Activated CD8-positive, alpha-beta memory T cell treated with anti-CD3 and anti-CD28 coated beads, Interleukin-2, amount 50 U/mL, for 1 hour (primary cell): ENCODE data around the gene ZP3.
"Not testable (repeated sequence)": the region's sequence is repeated elsewhere in the genome, so short reads cannot be mapped to it uniquely, and the experiment has no call there.

Source experiments
- DNase-seq: peaks from one replicate; pipeline ENCODE4 v3.0.0-alpha.2; 2020; ENCODE audit errors: extremely low read depth

ZP3 gene

DNA sequence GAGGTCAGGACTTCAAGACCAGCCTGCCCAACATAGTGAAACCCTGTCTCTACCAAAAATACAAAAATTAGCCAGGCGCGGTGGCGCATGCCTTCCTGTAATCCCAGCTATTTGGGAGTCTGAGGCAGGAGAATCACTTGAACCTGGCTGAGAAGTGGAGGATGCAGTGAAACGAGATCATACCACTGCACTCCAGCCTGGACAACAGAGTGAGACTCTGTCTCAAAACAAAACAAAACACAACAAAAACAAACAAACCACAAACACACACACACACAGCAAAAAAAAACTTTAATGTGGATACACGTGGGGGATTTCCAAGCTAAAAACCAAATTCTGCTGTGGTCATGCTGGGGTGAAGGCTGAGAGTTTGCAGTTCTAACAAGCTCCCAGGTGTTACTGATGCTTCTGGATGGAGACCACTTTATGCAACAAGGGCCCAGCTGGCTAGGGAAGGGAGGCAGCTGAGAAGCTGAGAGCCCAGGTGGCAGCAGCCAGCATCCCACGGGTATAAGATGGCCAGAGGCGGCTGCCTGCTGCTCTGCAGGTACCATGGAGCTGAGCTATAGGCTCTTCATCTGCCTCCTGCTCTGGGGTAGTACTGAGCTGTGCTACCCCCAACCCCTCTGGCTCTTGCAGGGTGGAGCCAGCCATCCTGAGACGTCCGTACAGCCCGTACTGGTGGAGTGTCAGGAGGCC lies at the start of gene ZP3:
ZP3 (plus strand) TSS at position 538 of the 699 bp plus-strand sequence; CDS start at position 553, 15 bp downstream.
- DNase-seq: no peak

DNA sequence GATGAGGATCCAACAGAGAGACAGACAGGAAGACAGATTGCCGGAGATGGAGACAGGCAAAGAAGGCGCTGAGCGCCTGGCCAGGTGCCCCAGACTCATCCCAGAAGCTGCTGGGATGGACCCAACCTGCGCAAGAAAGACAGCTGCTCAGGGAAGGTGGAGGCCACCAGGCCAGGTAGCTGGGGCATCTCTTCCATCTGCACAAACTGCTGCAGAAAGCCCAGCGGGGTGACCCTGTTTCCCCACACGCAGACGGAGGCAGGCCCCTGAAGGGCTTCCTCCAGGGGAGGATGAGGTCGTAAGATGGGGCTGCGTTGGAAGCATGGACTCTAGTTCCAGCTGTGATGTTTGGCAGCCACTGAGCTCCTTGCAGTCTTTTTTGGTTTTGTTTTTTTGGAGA lies 49.5 kb upstream of the ZP3 start:
- DNase-seq: no peak

DNA sequence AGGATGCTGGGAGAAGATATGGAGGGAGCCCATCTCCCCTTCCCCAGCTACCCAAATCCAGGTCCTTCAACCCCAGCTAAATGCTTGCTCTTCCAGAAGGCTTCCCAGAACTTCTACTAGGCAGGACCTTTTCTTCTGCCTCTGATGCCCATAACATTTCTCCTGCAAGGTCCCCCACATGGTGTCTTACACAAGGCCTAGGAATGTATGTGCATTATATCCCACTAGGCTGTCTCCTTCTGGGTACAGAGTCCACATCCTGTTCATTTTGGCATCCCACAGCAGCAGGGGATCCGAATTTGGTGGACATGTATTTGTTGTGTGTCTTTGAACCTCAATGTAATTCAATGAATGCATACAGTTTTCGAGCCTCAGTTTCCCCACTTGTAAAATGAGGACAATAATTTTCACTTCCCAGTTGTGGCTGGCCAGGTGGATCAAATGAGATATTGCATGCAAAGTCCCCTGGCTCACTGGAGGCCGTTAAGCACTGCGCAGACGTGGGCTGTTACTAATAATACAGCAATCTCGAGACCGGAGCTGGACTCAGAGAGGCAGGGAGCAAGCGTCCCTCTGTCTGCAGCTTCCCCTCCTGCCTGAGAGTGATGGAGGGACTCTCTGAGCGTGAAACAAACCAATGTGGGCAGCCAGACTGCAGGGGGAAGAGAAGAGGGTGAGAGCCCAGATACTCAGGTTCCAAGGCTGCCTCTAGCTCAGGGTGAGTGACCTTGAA lies 47.4 kb upstream of the ZP3 start:
- no peak for DNase-seq

DNA sequence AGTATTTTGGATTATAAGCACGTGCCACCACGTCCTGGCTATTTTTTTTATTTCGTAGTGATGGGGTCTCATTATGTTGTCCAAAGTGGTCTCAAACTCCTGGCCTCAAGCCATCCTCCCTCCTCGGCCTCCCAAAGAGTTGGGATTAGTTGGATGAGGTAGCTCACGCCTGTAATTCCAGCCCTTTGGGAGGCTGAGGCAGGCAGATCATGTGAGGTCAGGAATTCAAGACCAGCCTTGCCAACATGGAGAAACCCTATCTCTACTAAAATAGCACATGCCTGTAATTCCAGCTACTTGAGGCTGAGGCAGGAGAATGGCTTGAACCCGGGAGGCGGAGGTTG lies 44.2 kb upstream of the ZP3 start:
- no peak for DNase-seq

DNA sequence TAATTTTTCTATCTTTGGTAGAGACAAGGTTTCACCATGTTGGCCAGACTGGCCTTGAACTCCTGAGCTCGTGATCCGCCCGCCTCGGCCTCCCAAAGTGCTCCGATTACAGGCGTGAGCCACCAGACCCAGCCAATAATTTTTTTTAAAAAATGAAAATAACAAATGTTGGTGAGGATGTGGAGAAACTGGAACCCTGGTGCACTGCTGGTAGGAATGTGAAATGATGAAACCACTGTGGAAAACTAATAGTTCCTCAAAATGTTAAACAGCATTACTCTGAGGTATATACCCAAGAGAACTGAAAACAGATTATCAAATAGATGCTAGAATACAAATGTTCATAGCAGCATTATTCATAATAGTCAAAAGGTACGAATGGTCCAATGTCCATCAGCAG lies 42.9 kb upstream of the ZP3 start:
- DNase-seq: no peak

DNA sequence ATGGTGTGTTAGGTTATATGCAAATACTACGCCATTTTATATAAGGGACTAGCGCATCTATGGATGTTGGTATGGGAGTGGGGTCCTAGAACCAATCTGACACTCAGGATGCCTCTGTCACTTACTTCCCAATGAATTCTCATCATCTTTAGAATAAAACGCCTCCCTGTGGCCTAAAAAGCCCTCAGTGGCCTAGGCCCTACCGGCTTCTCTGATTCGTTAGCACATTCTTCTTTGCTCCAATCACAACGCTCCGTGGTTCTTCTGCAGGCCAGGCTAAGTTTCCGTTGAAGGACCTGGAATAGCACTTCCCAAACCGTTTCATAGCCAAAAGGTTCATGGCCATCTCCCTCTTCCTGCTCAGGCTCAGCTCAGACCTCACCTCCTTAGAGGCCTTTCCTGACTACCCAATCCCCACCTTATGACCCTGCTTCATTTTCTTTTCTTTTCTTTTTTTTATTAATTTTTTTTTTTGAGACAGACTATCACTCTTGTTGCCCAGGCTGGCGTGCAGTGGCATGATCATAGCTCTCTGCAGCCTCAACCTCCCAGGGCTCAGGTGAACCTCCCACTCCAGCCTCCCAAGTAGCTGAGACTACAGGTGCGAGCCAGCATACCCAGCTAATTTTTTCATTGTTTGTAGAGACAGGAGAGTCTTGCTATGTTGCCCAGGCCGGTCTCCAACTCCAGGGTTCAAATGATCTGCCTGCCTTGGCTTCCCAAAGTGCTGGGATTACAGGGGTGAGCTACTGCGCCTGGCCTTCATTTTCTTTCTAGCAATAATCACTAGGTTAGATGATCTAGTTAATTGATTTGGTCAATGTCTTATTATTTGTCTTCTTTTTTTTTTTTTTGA lies 41.4 kb upstream of the ZP3 start:
- no peak for DNase-seq

DNA sequence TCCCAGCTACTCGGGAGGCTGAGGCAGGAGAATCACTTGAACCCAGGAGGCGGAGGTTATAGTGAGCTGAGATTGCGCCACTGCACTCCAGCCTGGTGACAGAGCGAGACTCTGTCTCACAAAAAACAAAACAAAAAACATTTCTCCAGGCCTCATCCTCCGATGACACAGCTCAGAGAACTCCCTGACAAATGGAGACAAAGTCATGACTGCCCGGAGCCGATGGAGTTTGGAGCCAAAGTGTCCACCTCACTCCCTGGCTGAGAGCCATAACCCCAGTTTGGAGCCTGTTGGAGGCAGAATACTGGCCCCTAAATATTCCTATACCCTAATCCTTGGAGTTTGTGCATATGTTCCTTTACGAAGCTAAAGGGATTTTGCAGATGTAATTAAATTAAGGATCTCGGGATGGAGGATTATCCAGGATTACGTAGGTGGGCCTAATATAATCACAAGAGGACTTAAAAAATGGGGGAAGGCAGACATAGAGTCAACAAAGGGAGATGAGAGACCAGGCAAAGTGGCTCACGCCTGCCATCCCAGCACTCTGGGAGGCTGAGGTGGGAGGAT lies 38.0 kb upstream of the ZP3 start:
- no peak for DNase-seq

DNA sequence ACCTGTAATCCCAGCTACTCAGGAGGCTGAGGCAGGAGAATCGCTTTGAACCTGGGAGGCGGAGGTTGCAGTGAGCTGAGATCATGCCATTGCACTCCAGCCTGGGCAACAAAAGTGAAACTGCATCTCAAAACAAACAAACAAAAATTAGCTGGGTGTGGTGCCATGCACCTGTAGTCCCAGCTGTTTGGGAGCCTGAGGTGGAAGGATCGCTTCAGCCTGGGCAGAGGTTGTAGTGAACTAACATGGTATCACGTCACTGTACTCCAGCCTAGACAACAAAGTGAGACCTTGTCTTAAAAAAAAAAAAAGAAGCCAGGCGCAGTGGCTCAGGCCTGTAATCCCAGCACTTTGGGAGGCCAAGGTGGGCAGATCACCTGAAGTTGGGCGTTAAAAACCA lies 37.0 kb upstream of the ZP3 start:
- DNase-seq: not testable (repeated sequence)

DNA sequence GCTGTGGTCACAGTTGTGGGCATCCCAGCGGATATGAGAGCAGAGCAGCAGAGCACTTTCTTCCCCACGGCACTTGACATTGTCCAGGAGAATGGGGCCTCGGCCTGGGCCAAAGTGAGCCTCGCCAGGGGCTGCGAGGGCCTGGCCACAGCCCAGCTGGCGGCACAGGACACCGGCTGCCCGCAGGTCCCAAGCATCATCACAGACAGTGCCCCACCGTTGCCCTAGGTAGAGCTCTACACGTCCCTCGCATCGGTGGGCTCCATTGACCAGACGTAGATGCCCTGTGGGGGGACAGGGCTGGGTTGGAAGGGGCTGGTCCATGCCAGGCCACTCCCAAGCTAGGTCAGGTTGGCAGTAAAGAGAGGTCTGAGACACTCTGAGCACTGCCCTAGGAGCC lies 34.7 kb upstream of the ZP3 start:
- no peak for DNase-seq

DNA sequence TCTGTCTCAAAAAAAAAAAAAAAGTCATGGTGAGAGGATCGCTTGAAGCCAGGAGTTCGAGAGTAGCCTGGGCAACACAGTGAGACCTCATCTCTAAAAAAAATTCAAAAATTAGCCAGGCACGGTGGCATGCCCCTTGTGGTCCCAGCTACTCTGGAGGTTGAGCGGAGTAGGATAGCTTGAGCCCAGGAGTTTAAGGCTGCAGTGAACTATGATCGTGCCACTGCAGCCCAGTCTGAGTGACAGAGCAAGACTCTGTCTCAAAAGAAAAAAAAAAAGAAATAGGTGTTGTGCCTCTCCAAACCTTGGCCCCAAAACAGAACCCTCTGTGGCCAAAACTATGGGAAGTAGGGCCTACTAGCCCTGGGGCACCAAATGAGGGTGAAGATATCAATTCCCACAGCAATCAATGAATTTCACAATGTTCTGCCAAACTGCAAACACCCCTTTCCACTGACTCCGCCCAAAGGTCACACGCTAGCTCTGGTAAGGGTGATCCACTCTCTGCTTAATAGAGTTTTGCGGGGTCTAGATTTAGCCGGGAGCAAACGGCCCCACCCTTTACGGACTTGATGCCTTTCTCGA lies 32.1 kb upstream of the ZP3 start:
- no peak for DNase-seq

DNA sequence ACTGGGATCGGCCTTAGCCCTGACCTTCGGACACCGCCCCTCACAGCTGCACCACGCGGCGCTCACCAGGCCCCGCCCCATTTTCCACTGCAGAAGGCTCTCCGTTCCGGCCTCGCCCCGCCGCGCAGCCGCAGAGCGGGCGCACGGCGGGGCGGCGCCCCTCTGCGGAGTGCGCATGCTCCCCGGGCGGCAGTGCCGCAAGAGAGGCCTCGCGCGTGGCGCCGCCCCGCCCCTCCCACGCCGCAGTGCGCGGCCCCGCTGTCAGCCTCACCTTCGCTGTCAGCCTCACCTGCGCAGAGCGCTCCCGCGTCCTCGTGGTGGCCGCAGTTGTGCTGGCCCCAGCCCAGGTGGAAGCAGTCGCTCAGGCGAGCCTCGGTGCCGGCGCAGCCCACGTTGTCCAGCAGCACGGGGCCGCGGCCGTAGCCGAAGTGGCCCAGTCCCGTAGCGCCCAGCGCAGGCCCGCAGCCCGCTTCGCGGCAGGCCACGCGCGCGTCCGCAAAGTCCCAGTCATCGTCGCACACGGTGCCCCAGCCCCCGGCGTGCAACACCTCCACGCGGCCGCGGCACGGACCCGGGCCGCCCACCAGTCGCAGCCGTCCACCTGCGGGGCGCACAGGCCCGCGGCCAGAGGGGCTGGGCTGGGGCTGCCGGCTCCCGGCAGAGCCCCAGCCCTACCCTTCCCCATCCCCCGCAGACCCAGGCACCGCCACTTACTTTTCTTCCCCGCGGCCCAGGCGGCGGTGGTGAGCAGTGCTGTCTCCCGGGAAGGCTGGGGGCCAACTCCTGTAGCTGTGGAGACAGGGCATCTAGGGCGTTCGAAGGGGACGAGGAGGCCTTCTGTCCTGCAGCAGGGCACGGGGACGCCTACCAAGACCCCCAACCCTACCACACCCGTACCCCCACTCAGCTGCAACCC lies 31.4 kb upstream of the ZP3 start:
- peak; percentile 59 for DNase-seq

DNA sequence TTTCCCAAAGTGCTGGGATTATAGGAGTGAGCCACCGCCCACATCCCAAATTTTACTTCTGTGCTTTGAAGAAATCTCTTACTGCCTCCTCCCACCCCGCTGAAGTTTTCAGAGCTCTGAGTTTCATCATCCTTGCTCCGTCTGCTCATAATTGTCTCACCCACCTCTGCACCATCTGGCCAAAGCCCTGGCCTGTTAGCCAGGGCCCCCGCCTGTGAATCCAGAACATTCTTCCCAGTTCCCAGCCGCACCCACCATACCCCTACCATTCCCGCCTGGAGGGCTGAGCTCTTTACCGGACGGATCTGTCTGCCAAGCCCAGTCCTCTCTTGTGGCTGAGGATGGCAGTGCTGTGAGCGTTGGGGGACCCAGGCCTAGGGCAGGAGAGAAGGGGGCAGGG lies 29.8 kb upstream of the ZP3 start:
- no peak for DNase-seq

DNA sequence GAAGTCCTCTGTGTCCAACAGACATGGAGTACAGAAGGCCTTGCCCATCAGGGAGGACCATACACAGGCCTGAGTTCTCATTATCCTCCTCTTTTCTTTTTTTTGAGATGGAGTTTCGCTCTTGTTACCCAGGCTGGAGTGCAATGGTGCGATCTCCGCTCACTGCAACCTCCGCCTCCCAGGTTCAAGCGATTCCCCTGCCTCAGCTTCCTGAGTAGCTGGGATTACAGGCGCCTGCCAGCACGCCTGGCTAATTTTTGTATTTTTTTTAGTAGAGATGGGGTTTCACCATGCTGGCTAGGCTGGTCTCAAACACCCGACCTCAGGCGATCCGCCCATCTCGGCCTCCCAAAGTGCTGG lies 29.2 kb upstream of the ZP3 start:
- not testable (repeated sequence) for DNase-seq

DNA sequence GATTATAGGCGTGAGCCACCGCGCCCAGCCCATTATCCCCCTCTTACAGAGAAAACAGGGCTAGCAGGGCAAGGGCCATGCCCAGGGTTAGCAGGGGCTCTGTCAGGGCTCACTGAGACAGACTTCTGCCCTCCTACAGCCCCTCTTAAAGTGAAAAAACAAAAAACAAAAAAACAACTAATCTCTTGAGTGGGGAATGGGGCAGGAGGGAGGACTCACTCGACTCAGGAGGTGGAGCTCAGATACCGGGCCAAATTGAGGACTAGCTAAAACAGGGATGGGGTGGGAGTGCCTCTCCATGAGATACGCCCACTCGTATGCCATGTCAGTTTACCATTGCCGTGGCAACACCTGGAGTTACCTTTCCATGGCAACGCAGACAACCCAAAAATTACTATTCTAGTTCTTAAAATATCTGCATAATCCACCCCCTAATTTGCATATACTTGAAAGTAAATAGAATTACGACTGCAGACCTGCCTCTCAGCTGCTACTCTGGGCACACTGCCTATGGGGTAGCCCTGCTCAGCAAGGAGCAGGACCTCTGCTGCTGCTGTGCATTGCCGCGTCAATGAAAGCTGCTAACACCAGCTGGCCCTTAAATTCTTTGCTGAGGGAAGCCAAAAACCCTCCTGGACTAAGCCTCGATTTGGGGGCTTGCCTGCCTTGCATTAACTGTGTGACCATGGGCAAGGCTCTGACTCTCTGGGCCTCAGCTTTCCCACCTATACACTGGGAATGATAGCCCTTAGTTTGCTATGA lies 28.6 kb upstream of the ZP3 start:
- DNase-seq: no peak

DNA sequence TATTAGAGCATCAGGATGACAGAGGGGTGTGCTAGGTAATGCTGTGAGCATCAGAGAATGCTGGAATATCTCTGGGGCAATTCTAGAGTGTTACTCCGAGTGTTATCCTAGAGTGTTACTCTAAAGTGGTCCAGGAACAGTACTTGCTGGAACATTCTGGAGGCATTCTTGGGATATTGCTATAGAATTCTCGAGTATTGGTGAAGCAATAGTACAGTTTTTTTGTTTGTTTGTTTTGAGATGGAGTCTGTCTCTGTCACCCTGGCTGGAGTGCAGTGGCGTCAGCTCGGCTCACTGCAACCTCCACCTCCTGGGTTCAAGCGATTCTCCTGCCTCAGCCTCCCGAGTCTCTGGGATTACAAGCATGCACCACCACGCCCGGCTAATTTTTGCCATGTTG lies 27.9 kb upstream of the ZP3 start:
- no peak for DNase-seq

DNA sequence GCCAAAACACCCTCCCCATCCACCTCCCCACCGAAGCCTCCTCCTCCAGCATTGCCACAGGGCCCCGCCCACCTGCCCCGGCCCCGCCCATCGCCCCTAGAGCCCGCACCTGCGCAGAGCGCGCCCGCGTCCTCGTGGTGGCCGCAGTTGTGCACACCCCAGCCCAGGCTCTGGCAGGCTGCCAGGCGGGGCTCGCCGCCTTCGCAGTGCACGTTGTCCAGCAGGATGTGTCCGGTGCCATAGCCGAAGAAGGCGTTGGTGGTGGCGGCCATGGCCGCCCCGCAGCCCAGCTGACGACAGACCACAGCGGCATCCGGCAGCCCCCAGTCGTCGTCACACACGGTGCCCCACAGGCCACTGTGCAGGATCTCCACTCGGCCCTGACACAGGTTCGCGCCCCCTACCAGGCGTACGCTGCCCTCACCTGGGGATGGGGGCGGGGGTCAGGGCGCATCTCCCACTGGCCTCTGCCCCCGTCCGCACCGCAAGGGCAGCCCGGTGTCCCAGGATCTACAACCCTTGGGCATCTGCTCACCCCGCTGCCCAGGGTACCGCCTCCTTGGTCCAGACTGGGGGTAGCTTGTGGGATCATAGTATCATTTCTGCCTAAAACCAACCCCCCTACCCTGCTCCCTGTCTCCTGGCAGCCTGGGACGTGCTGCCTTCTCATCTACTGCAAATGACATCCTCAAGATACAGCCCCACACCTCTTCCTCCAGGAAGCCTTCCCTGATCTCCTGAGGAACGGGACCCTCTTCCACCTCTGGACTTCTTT lies 27.2 kb upstream of the ZP3 start:
- peak; percentile 48 for DNase-seq

DNA sequence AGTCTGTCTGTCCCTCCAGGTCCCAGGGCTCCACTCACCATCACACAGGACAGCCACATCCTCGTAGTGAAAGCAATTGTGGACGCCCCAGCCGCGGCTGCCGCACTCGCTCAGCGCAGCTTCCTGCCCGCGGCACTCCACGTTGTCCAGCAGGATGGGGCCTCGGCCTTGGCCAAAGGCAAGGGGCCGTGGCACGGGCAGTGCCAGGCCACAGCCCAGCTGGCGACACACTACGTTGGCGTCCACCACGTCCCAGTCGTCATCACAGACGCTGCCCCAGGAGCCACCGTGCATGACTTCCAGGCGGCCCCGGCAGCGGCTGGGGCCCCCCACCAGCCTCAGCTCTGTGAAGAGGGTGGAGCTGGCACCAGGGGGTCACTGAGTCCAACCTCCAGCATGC lies 24.5 kb upstream of the ZP3 start:
- no peak for DNase-seq

DNA sequence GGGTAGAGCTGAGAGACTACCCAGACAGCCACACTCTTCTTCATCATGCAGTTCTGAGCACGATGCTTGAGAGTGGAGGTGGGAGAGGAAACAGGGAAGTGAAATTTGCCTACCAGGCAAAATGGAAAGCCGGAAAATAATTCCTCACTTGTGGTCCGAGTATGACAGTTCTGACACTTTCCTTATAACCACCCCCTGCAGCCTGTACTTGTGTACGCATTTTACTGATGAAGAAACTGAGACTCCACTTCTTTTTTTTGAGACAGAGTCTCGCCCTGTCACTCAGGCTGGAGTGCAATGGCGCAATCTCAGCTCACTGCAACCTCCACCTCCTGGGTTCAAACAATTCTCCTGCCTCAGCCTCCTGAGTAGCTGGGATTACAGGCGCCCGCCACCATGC lies 21.7 kb upstream of the ZP3 start:
- not testable (repeated sequence) for DNase-seq

DNA sequence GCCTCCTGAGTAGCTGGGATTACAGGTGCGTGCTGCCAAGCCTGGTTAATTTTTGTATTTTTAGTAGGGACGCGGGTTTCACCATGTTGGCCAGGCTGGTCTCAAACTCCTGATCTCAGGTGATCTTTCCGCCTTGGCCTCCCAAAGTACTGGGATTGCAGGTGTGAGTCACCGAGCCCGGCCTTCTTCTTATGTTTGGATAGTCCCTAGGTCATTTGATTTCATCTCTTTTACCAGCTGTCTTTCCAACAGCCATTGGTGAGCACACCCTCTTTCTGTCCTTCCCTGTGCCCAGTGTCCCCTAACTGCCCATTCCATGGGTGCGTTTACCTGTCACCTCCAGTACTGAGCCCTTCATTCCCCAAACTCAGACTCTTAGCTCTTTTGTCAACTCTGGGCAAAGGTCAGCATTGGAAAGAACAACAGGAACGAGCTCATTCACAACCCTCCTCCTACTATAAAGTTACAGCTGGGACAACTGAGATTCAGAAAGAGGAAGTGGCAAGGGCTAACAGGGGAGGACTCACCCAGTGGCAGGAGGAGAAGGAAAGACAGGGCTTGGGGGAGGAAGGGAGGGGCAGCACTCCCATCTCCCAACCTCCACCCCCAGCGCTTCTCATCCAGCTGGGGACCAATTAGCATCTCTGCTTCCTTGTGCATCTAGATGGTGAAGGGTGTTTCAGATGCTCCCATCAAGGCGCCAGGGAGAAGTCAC lies 20.8 kb upstream of the ZP3 start:
- no peak for DNase-seq
